Measurements from ENCODE around the gene RIN3. TPM values are rescaled to one million over a fixed set of nuclear protein-coding genes. Genes with fewer than 3 reads are reported as not detected.

Gene RIN3
- total and polyA plus RNA-seq, 7 donors = 6.0 to 31.8 (median 15.3) TPM

DNA sequence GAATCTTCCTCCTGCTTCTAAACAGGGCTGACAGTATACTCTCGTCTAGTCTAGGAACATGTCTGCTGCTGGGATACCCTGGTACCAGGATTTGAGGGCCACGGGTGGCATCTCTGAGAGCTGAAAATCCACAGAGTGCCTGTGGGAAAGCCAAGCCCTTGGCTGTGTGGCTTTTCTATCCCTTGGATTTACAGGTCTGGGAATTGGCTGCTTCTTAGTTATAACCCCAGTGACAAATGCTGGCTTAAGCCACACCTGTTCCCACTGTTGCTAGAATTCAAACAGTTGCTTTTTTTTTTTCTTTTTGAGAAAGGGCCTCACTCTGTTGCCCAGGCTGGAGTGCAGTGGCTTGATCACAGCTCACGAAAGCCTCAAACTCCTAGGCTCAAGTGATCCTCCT is 14.3 kb upstream of the RIN3 start:
- WGBS, 2 donors = 59 to 91% methylated on average over 3 of the region's 3 CpGs
- Histone ChIP-seq H3K4me3 (no peak overlapping the region), H3K9me3 (no peaks in the 10 kb centered on the region), H3K36me3 (no peaks in the 10 kb centered on the region), H3K4me1 (peaks cover 0 to 8% (median 6%) of the 10 kb centered on the region in 4 donors), H3K27ac (no peak overlapping the region), H3K27me3 (no peaks in the 10 kb centered on the region)
- DNase-seq = no peak
- intact Hi-C loops (cut with DNase I) = no loop called here
- TF ChIP-seq EP300 (IDR thresholded peaks at IDR 0.05) (no peak), POLR2AphosphoS5 (IDR thresholded peaks at IDR 0.05) (no peak), POLR2A (IDR thresholded peaks at IDR 0.05) (no peak)
- TF ChIP-seq, protein P1, sequence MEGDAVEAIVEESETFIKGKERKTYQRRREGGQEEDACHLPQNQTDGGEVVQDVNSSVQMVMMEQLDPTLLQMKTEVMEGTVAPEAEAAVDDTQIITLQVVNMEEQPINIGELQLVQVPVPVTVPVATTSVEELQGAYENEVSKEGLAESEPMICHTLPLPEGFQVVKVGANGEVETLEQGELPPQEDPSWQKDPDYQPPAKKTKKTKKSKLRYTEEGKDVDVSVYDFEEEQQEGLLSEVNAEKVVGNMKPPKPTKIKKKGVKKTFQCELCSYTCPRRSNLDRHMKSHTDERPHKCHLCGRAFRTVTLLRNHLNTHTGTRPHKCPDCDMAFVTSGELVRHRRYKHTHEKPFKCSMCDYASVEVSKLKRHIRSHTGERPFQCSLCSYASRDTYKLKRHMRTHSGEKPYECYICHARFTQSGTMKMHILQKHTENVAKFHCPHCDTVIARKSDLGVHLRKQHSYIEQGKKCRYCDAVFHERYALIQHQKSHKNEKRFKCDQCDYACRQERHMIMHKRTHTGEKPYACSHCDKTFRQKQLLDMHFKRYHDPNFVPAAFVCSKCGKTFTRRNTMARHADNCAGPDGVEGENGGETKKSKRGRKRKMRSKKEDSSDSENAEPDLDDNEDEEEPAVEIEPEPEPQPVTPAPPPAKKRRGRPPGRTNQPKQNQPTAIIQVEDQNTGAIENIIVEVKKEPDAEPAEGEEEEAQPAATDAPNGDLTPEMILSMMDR (IDR thresholded peaks at IDR 0.05) = no peak

DNA sequence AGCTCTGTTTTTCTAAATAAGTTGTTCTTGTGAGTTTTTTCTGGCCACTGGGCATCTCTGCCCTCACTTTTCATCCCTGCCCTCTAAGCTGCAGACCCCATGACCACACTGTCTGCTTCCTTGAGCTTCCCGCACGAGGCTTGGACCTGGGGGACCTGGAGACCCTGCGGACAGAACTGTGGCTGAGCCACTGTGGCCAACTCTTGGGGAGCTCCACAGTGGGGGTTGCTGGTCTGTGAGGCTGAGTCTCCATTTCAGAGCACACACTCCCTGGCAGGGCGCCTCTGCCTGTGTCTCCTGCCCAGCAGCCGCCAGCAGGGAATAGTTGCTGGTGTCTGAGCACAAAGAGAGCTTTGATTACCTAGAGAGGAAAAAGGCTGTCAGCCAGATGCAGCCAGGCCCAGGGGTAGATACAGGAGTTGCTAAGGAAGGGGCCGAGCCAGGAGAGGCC is 13.1 kb upstream of the RIN3 start:
- WGBS, 2 donors = 74 to 85% methylated on average over 6 of the region's 6 CpGs
- TF ChIP-seq POLR2A (IDR thresholded peaks at IDR 0.05) = no peak
- no peak for TF ChIP-seq EP300 (IDR thresholded peaks at IDR 0.05)
- no peak for TF ChIP-seq POLR2AphosphoS5 (IDR thresholded peaks at IDR 0.05)
- TF ChIP-seq, protein P1 (IDR thresholded peaks at IDR 0.05) = no peak
- H3K4me1 ChIP-seq = peaks cover 0 to 12% (median 6%) of the 10 kb centered on the region in 4 donors
- no peaks in the 10 kb centered on the region for H3K27me3 ChIP-seq
- H3K36me3 ChIP-seq = no peaks in the 10 kb centered on the region
- intact Hi-C loops (cut with DNase I) = no loop called here
- no peaks in the 10 kb centered on the region for H3K9me3 ChIP-seq
- H3K27ac ChIP-seq = no peak overlapping the region
- DNase-seq = no peak
- no peak overlapping the region for H3K4me3 ChIP-seq

GRCh38 chr14:92501891-92502351 is 11.7 kb upstream of the RIN3 start:
- Histone ChIP-seq H3K36me3 (no peaks in the 10 kb centered on the region), H3K9me3 (no peaks in the 10 kb centered on the region), H3K4me1 (peaks cover 0 to 12% (median 6%) of the 10 kb centered on the region in 4 donors), H3K27me3 (no peaks in the 10 kb centered on the region), H3K4me3 (no peak overlapping the region), H3K27ac (no peak overlapping the region)
- DNase-seq = no peak
- WGBS, 2 donors = 88% methylated on average over 5 of the region's 5 CpGs
- intact Hi-C loops (cut with DNase I) = no loop called here
- TF ChIP-seq POLR2A (IDR thresholded peaks at IDR 0.05) (no peak), EP300 (IDR thresholded peaks at IDR 0.05) (no peak), POLR2AphosphoS5 (IDR thresholded peaks at IDR 0.05) (no peak)
- TF ChIP-seq, protein P1 (IDR thresholded peaks at IDR 0.05) = no peak

- intact Hi-C loops (cut with DNase I) = no loop called here
- Histone ChIP-seq H3K4me1 (peaks cover 0 to 12% (median 6%) of the 10 kb centered on the region in 4 donors), H3K36me3 (no peaks in the 10 kb centered on the region), H3K27me3 (no peaks in the 10 kb centered on the region), H3K27ac (no peak overlapping the region), H3K9me3 (no peaks in the 10 kb centered on the region), H3K4me3 (no peak overlapping the region)
- peak; percentile 52 for DNase-seq
- WGBS, 2 donors = 83 to 91% methylated on average over 9 of the region's 9 CpGs
- TF ChIP-seq POLR2A (IDR thresholded peaks at IDR 0.05) (no peak), EP300 (IDR thresholded peaks at IDR 0.05) (no peak), POLR2AphosphoS5 (IDR thresholded peaks at IDR 0.05) (no peak)
- TF ChIP-seq, protein P1 (IDR thresholded peaks at IDR 0.05) = no peak
These were observed 10.9 kb upstream of the RIN3 start for GRCh38 chr14:92502541-92503286.
